Activated CD8-positive, alpha-beta memory T cell treated with anti-CD3 and anti-CD28 coated beads, Interleukin-2, amount 10 ng/mL, durations not matched to agents 7 days and 5 days (primary cell): ENCODE results near the gene GAPVD1. TPM values are rescaled to one million over a fixed set of nuclear protein-coding genes. Genes with fewer than 3 reads are reported as not detected.

Experiments
- ATAC-seq: fragments of 150-1000 bp; cut with Tn5 transposase; one replicate; pipeline ENCODE4 v1.10.0; 2021; ENCODE audit warnings: moderate library complexity
- CTCF ChIA-PET: fragments of 350-600 bp; sonication (Branson Sonifier 250); formaldehyde crosslinking; loops from one replicate; lab custom pipeline; 2021; ENCODE audit warnings: antibody characterized with exemption; lab: Charles Lee
- DNase-seq: peaks from one replicate; pipeline ENCODE4 v3.0.0-alpha.2; 2020
- H3K27ac Mint-ChIP-seq: one replicate; pipeline ENCODE4 v1.8.0; 2021; ENCODE audit warnings: mild to moderate bottlenecking, mixed read lengths
- H3K27me3 Mint-ChIP-seq: one replicate; pipeline ENCODE4 v1.8.0; 2021; ENCODE audit warnings: mixed read lengths
- H3K36me3 Mint-ChIP-seq: one replicate; pipeline ENCODE4 v1.8.0; 2021; ENCODE audit warnings: mild to moderate bottlenecking, mixed read lengths
- H3K4me1 Mint-ChIP-seq: one replicate; pipeline ENCODE4 v1.8.0; 2021; ENCODE audit warnings: mixed read lengths
- H3K4me3 Mint-ChIP-seq: one replicate; pipeline ENCODE4 v1.8.0; 2021; ENCODE audit warnings: mild to moderate bottlenecking, moderate library complexity, mixed read lengths
- H3K9me3 Mint-ChIP-seq: one replicate; pipeline ENCODE4 v1.8.0; 2022; ENCODE audit warnings: low read depth, mixed read lengths
- total RNA-seq, 2 experiments: library from RNA; stranded (reverse); gene quantifications; one replicate each; pipeline ENCODE4 v1.2.3, GENCODE V29; 2021

The GAPVD1 gene
- total RNA-seq, 2 experiments from 2014 or later = 53.4 to 54.2 TPM

DNA sequence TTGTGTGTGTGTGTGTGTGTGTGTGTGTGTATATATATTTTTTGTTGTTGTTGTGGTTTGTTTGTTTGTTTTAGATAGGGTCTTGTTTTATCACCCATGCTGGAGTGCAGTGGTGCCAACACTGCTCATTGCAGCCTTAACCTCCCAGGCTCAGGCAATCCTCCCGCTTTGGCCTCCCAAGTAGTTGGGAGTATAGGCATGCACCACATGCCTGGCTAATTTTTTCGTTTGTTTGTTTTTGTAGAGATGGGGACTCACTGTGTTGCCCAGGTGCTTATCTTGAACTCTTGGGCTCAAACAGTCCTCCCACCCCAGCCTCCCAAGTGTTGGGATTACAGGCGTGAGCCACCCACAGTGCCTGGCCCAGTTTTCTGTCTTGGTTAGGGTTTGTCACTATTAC is 77.3 kb downstream of the GAPVD1 start:
- ATAC-seq (no peak), DNase-seq (no peak)
- peaks cover 9% of the 10 kb centered on the region for H3K4me1 Mint-ChIP-seq
- H3K27me3 Mint-ChIP-seq = no peaks in the 10 kb centered on the region
- CTCF ChIA-PET = no interaction called here
- H3K36me3 Mint-ChIP-seq = peaks cover 30% of the 10 kb centered on the region
- H3K27ac Mint-ChIP-seq = no peak overlapping the region
- no peak overlapping the region for H3K4me3 Mint-ChIP-seq
- H3K9me3 Mint-ChIP-seq = no peaks in the 10 kb centered on the region

DNA sequence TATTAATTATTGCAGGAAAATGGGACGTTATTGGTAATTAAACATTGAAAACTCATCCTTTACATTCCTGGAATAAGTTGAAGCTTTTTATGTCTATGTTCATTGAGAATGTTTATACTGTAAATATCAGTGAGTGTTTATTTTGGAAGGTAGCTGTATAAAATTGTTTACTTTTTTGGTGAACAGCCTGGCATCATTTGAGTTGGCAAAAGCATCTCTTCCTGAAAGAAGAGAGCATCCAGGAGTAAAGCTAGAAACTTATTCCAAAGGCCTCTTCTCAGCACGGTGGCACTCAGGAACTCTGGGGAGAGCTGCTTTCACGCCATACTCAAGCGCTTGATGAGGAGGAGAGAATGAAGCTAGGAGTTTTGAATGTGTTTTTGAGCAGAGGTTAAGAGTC is 79.9 kb downstream of the GAPVD1 start:
- no peaks in the 10 kb centered on the region for H3K27me3 Mint-ChIP-seq
- no peak overlapping the region for H3K4me3 Mint-ChIP-seq
- CTCF ChIA-PET = interaction anchor here (0.8 to 1.2 kb wide), 2 partner anchors 13 to 16 kb away, joined by 3 read pairs; no protein-coding TSS in a partner anchor
- ATAC-seq = no peak
- H3K4me1 Mint-ChIP-seq = peaks cover 9% of the 10 kb centered on the region
- H3K36me3 Mint-ChIP-seq = peaks cover 23% of the 10 kb centered on the region
- no peak for DNase-seq
- no peak overlapping the region for H3K27ac Mint-ChIP-seq
- H3K9me3 Mint-ChIP-seq = no peaks in the 10 kb centered on the region

DNA sequence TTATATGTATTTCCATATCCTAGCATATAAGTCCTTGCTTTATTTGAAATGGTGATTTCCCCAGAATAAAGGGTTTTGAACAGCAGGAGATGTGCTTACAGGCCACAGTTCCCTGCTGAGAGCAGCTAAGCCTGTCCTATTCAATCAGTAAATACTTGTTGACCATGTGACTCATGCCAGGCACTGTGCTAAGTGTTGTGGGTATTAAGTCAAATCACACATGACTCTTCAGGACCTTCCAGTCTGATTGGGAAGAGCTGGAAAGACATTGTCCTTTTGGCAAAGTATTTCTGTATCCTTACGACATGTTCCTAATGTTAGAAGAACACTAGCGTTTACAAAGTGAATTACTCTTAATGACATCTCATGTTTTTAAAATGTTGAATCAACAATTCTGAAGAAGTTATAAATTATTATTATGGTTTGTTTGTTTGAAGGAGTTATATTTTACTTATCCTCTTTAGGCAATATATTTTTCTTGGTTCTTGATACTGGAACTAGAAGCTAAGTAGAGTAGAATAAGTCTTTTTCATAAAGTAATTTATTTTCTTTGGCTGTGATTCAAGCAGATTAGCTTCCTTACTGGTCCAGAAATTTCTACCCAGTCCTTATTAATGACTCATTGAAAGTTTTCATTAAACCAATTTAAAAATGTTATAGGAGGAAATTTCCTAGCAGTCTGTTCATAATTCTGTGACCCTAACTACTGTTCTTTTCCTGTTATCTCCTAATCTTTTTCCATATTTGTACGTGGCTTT is 82.1 kb downstream of the GAPVD1 start:
- peaks cover 28% of the 10 kb centered on the region for H3K36me3 Mint-ChIP-seq
- no peak overlapping the region for H3K4me3 Mint-ChIP-seq
- H3K9me3 Mint-ChIP-seq = no peaks in the 10 kb centered on the region
- no peaks in the 10 kb centered on the region for H3K27me3 Mint-ChIP-seq
- DNase-seq (no peak), ATAC-seq (no peak)
- CTCF ChIA-PET = interaction anchor here (1.2 kb wide), 1 partner anchor 28 kb away, joined by 3 read pairs; no protein-coding TSS in a partner anchor
- H3K4me1 Mint-ChIP-seq = peaks cover 7% of the 10 kb centered on the region
- no peak overlapping the region for H3K27ac Mint-ChIP-seq

GRCh38 chr9:125346080-125346732 is 84.6 kb downstream of the GAPVD1 start:
- Mint-ChIP-seq H3K27ac (no peak overlapping the region), H3K4me1 (peaks cover 7% of the 10 kb centered on the region), H3K4me3 (no peak overlapping the region), H3K36me3 (peaks cover 44% of the 10 kb centered on the region), H3K27me3 (no peaks in the 10 kb centered on the region), H3K9me3 (peaks cover 2% of the 10 kb centered on the region)
- no peak for DNase-seq
- CTCF ChIA-PET = interaction anchor here (1.2 kb wide), 1 partner anchor 22 kb away, joined by 3 read pairs; no protein-coding TSS in a partner anchor
- ATAC-seq = no peak

DNA sequence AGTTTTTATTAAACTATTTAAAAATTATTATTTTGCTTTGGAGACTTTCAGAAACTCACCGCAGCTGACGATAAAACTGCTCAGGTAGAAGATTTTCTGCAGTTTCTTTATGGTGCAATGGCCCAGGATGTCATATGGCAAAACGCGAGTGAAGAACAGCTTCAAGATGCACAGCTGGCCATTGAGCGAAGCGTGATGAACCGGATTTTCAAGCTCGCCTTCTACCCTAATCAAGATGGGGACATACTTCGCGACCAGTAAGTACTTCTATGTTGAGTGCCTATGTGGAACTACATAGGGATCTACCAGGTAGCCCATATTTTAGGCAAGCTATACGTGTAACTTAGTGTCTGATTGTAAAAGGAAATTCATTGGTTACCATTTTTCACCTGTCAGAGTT is 94.0 kb downstream of the GAPVD1 start:
- Mint-ChIP-seq H3K4me1 (peaks cover 8% of the 10 kb centered on the region), H3K27ac (no peak overlapping the region), H3K27me3 (no peaks in the 10 kb centered on the region), H3K36me3 (peaks cover 54% of the 10 kb centered on the region), H3K4me3 (no peak overlapping the region), H3K9me3 (peaks cover 2% of the 10 kb centered on the region)
- CTCF ChIA-PET = interaction anchor here (1.3 kb wide), 1 partner anchor 14 kb away, joined by 3 read pairs; no protein-coding TSS in a partner anchor
- ATAC-seq (no peak), DNase-seq (no peak)

GRCh38 chr9:125356032-125356431 is 94.4 kb downstream of the GAPVD1 start:
- H3K4me1 Mint-ChIP-seq = peaks cover 8% of the 10 kb centered on the region
- H3K4me3 Mint-ChIP-seq = no peak overlapping the region
- DNase-seq (no peak), ATAC-seq (no peak)
- peaks cover 54% of the 10 kb centered on the region for H3K36me3 Mint-ChIP-seq
- no peak overlapping the region for H3K27ac Mint-ChIP-seq
- no peaks in the 10 kb centered on the region for H3K27me3 Mint-ChIP-seq
- CTCF ChIA-PET = interaction anchor here (1.2 kb wide), 1 partner anchor 100 kb away, joined by 3 read pairs; no protein-coding TSS in a partner anchor
- H3K9me3 Mint-ChIP-seq = no peaks in the 10 kb centered on the region

DNA sequence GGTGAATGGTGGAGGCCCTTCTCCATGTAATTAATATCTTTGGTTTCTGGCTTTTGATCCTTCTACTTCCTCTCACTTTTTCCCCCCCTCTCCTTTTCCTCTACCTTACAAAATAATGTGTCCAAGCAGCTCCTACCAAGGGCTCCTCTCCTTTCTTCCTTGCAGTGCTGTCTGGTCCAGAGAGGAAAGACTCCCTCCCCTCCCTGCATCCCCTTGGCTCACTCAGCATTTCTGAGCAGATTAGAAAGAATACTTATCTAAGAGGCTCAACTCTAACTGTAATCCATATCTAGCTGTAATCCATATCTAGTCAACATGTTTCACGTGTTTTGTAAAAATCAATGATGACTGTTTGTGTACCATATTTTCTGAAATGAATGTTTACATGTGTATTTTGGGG is 97.4 kb downstream of the GAPVD1 start:
- Mint-ChIP-seq H3K27me3 (no peaks in the 10 kb centered on the region), H3K4me3 (no peak overlapping the region), H3K36me3 (peaks cover 39% of the 10 kb centered on the region), H3K9me3 (no peaks in the 10 kb centered on the region), H3K4me1 (peaks cover 10% of the 10 kb centered on the region), H3K27ac (no peak overlapping the region)
- no peak for DNase-seq
- ATAC-seq = no peak
- CTCF ChIA-PET = interaction anchor here (0.8 to 1.1 kb wide), 2 partner anchors 9 to 61 kb away, joined by 3 to 4 read pairs; no protein-coding TSS in a partner anchor

DNA sequence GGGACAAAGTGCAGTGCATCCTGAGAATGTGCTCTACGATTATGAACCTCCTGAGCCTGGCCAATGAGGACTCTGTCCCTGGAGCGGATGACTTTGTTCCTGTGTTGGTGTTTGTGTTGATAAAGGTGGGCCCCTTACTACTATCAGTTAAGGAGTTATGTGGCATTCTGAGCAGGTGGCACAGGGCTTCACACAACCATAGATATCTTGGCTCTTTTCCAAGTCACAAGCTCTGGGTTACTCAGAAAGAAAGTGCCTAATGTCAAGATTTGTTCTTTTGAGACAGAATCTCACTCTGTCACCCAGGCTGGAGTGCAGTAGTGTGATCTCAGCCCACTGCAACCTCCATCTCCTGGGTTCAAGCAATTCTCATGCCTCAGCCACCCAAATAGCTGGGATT is 99.0 kb downstream of the GAPVD1 start:
- Mint-ChIP-seq H3K4me3 (no peak overlapping the region), H3K27me3 (no peaks in the 10 kb centered on the region), H3K9me3 (no peaks in the 10 kb centered on the region), H3K4me1 (peaks cover 10% of the 10 kb centered on the region), H3K36me3 (peaks cover 38% of the 10 kb centered on the region), H3K27ac (no peak overlapping the region)
- CTCF ChIA-PET = interaction anchor here (1.4 to 3.9 kb wide), 2 partner anchors 13 to 99 kb away, joined by 3 to 19 read pairs; partner anchors contain the start of gene GAPVD1
- ATAC-seq (no peak), DNase-seq (no peak)

GRCh38 chr9:125361837-125362531 is 100.4 kb downstream of the GAPVD1 start:
- H3K27me3 Mint-ChIP-seq = no peaks in the 10 kb centered on the region
- CTCF ChIA-PET = interaction anchor here (0.6 to 3.9 kb wide), 5 partner anchors 11 to 106 kb away, joined by 3 to 19 read pairs (median 3); partner anchors contain the start of gene GAPVD1
- H3K4me1 Mint-ChIP-seq = peaks cover 5% of the 10 kb centered on the region
- H3K36me3 Mint-ChIP-seq = peaks cover 28% of the 10 kb centered on the region
- ATAC-seq (no peak), DNase-seq (no peak)
- peak overlapping the region; percentile 6 for H3K27ac Mint-ChIP-seq
- H3K4me3 Mint-ChIP-seq = no peak overlapping the region
- H3K9me3 Mint-ChIP-seq = no peaks in the 10 kb centered on the region

GRCh38 chr9:125366676-125367075 is 105.0 kb downstream of the GAPVD1 start:
- no peaks in the 10 kb centered on the region for H3K9me3 Mint-ChIP-seq
- CTCF ChIA-PET = no interaction called here
- H3K4me3 Mint-ChIP-seq = no peak overlapping the region
- H3K27ac Mint-ChIP-seq = no peak overlapping the region
- H3K4me1 Mint-ChIP-seq = peaks cover 4% of the 10 kb centered on the region
- ATAC-seq = no peak
- peaks cover 11% of the 10 kb centered on the region for H3K36me3 Mint-ChIP-seq
- H3K27me3 Mint-ChIP-seq = no peaks in the 10 kb centered on the region
- DNase-seq = no peak

GRCh38 chr9:125370786-125371185 is 109.2 kb downstream of the GAPVD1 start:
- no peak overlapping the region for H3K4me3 Mint-ChIP-seq
- no peak for DNase-seq
- no peaks in the 10 kb centered on the region for H3K9me3 Mint-ChIP-seq
- CTCF ChIA-PET = interaction anchor here (0.6 to 4.8 kb wide), 4 partner anchors 9 to 115 kb away, joined by 3 to 19 read pairs (median 4); no protein-coding TSS in a partner anchor
- no peak overlapping the region for H3K27ac Mint-ChIP-seq
- no peak for ATAC-seq
- peaks cover 6% of the 10 kb centered on the region for H3K4me1 Mint-ChIP-seq
- H3K27me3 Mint-ChIP-seq = no peaks in the 10 kb centered on the region
- H3K36me3 Mint-ChIP-seq = no peaks in the 10 kb centered on the region

DNA sequence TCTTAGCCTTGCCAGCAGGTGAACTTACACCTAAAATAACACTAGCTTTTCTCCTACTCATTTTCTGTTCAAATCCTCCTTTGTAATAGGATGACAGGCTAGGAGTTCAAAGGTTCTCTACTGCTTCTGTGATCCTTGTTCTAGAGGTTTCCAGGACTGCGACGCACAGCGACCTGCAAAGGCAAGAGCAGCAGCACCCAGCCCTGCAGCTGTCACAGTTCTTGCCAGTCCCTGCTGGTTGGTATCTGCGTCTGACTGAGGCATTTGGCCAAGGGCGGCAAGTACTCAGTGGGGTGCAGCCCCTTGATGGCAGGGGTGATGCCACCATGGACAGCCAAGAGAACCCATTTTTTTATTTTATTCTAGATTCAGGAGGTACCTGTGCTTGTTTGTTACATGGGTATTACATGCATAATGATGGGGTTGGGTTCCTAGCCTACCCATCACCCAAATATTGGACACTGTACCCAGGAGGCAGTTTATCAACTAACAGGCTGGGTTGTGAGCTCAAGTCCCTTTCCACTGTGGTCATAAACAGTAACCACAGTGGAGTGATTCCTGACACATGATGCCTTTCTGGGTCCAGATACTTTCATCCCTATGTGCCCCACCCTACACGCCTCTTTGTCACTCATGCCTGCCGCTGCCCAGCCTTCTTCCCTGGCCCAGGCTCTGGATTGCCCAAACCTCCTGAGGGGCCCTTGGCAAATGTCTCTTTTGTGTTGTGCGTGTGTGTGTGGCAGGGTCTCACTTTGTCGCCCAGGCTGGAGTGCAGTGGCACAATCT is 111.0 kb downstream of the GAPVD1 start:
- Mint-ChIP-seq H3K36me3 (no peaks in the 10 kb centered on the region), H3K9me3 (no peaks in the 10 kb centered on the region), H3K4me1 (peaks cover 6% of the 10 kb centered on the region), H3K27ac (no peak overlapping the region), H3K27me3 (no peaks in the 10 kb centered on the region), H3K4me3 (no peak overlapping the region)
- CTCF ChIA-PET = interaction anchor here (0.6 to 4.8 kb wide), 5 partner anchors 11 to 601 kb away, joined by 3 to 19 read pairs (median 4); partner anchors contain the start of genes NR6A1 and WDR38
- no peak for DNase-seq
- ATAC-seq = no peak
